Endothelial cell of hepatic sinusoid (primary cell): ENCODE measurements around the gene SUPV3L1.

ENCODE experiments used
- in situ Hi-C: cut with HindIII; loops from 2 replicates; pipeline ENCODE4 v1.10.0; 2017; ENCODE audit warnings: low sequenced_read_pairs

Gene SUPV3L1

GRCh38 chr10:69201045-69201444, 21.0 kb downstream of the SUPV3L1 start:
- in situ Hi-C loops, result no loop called here

- in situ Hi-C loops, result no loop called here
Measured at GRCh38 chr10:69202332-69202731, 22.3 kb downstream of the SUPV3L1 start.

GRCh38 chr10:69208761-69209160, 28.7 kb downstream of the SUPV3L1 start:
- in situ Hi-C loops, result no loop called here

GRCh38 chr10:69209787-69210484, 29.9 kb downstream of the SUPV3L1 start:
- in situ Hi-C loops, result loop anchor here (10.0 kb wide), 1 partner anchor 195 kb away; no protein-coding TSS in a partner anchor

- in situ Hi-C loops, result loop anchor here (10.0 kb wide), 1 partner anchor 196 kb away; no protein-coding TSS in a partner anchor
Measured at GRCh38 chr10:69211104-69211503, 31.1 kb downstream of the SUPV3L1 start.

GRCh38 chr10:69211524-69211923, 31.5 kb downstream of the SUPV3L1 start:
- in situ Hi-C loops, result loop anchor here (10.0 kb wide), 1 partner anchor 197 kb away; no protein-coding TSS in a partner anchor

GRCh38 chr10:69213591-69214311, 33.7 kb downstream of the SUPV3L1 start:
- in situ Hi-C loops, result loop anchor here (10.0 kb wide), 1 partner anchor 199 kb away; no protein-coding TSS in a partner anchor

GRCh38 chr10:69214666-69215131, 34.7 kb downstream of the SUPV3L1 start:
- in situ Hi-C loops, result loop anchor here (10.0 kb wide), 1 partner anchor 200 kb away; no protein-coding TSS in a partner anchor

- in situ Hi-C loops, result loop anchor here (10.0 kb wide), 1 partner anchor 201 kb away; no protein-coding TSS in a partner anchor
Measured at GRCh38 chr10:69215405-69216171, 35.6 kb downstream of the SUPV3L1 start.

GRCh38 chr10:69216577-69217118, 36.6 kb downstream of the SUPV3L1 start:
- in situ Hi-C loops, result loop anchor here (10.0 kb wide), 1 partner anchor 202 kb away; no protein-coding TSS in a partner anchor

GRCh38 chr10:69217119-69217754, 37.2 kb downstream of the SUPV3L1 start:
- in situ Hi-C loops, result loop anchor here (10.0 kb wide), 1 partner anchor 202 kb away; no protein-coding TSS in a partner anchor

GRCh38 chr10:69218831-69219230, 38.8 kb downstream of the SUPV3L1 start:
- in situ Hi-C loops, result loop anchor here (10.0 kb wide), 1 partner anchor 204 kb away; no protein-coding TSS in a partner anchor

GRCh38 chr10:69220041-69220451, 40.0 kb downstream of the SUPV3L1 start, which contains the start of gene HKDC1:
TSS of gene HKDC1 (plus strand) at chr10:69220332. CDS start at chr10:69220436, 104 bp downstream.
- in situ Hi-C loops, result loop anchor here (10.0 kb wide), 1 partner anchor 185 kb away; no protein-coding TSS in a partner anchor

GRCh38 chr10:69220507-69220906, 40.5 kb downstream of the SUPV3L1 start:
- in situ Hi-C loops, result loop anchor here (10.0 kb wide), 1 partner anchor 184 kb away; no protein-coding TSS in a partner anchor

GRCh38 chr10:69222157-69223027, 42.4 kb downstream of the SUPV3L1 start:
- in situ Hi-C loops, result loop anchor here (10.0 kb wide), 1 partner anchor 182 kb away; no protein-coding TSS in a partner anchor

- in situ Hi-C loops, result loop anchor here (10.0 kb wide), 1 partner anchor 182 kb away; no protein-coding TSS in a partner anchor
Measured at GRCh38 chr10:69223028-69223342, 43.0 kb downstream of the SUPV3L1 start.

- in situ Hi-C loops, result loop anchor here (10.0 kb wide), 1 partner anchor 180 kb away; no protein-coding TSS in a partner anchor
Measured at GRCh38 chr10:69224862-69225657, 45.0 kb downstream of the SUPV3L1 start.

- in situ Hi-C loops, result loop anchor here (10.0 kb wide), 1 partner anchor 179 kb away; no protein-coding TSS in a partner anchor
Measured at GRCh38 chr10:69225681-69226080, 45.6 kb downstream of the SUPV3L1 start.
